A673 (cell line): ENCODE results near the gene FIBP.

ENCODE experiments used
- CTCF ChIP-seq: fragments of 300-800, 200-600 bp; sonication (generic); conservative IDR thresholded peaks from 2 replicates; pipeline ENCODE4 v1.5.1; 2017; ENCODE audit warnings: low read depth, mild to moderate bottlenecking, antibody characterized with exemption, low read length, moderate library complexity, mixed read lengths
- EZH2 ChIP-seq: fragments of 200-600 bp; sonication (generic); IDR thresholded peaks from 2 replicates; pipeline ENCODE4 v1.6.1; 2017; ENCODE audit warnings: borderline replicate concordance, low read depth, mild to moderate bottlenecking, mixed read lengths, antibody characterized with exemption, low read length; ENCODE audit not compliant: poor library complexity, severe bottlenecking

GRCh38 chr11:65903715-65904114 lies 15.4 kb upstream of the FIBP start:
- TF ChIP-seq CTCF (no peak), EZH2 (no peak)
